Right kidney (tissue), 1 donor: ENCODE data around the gene SF3A1.
"Not testable (repeated sequence)": the region's sequence is repeated elsewhere in the genome, so short reads cannot be mapped to it uniquely, and the experiment has no call there.

ENCODE experiments used
- DNase-seq: peaks from one replicate; pipeline ENCODE4 v3.0.0-alpha.2; 2016

The SF3A1 gene

GRCh38 chr22:30357236-30357570 is 509 bp upstream of the SF3A1 start:
- no peak for DNase-seq

GRCh38 chr22:30354644-30355043 is 2.0 kb downstream of the SF3A1 start:
- DNase-seq: no peak

- DNase-seq: no peak
Observed at GRCh38 chr22:30351226-30351625, 5.5 kb downstream of the SF3A1 start.

GRCh38 chr22:30348809-30349208 is 7.9 kb downstream of the SF3A1 start:
- DNase-seq: no peak

- DNase-seq: no peak
Observed at GRCh38 chr22:30348404-30348803, 8.3 kb downstream of the SF3A1 start.

- no peak for DNase-seq
Observed at GRCh38 chr22:30347255-30347892, 9.3 kb downstream of the SF3A1 start.

GRCh38 chr22:30344447-30345200 is 12.1 kb downstream of the SF3A1 start:
- DNase-seq: no peak

GRCh38 chr22:30340911-30341685 is 15.6 kb downstream of the SF3A1 start:
- DNase-seq: no peak

GRCh38 chr22:30338802-30339201 is 17.9 kb downstream of the SF3A1 start:
- no peak for DNase-seq

GRCh38 chr22:30338341-30338740 is 18.4 kb downstream of the SF3A1 start:
- not testable (repeated sequence) for DNase-seq

- no peak for DNase-seq
Observed at GRCh38 chr22:30337461-30337778, 19.3 kb downstream of the SF3A1 start.

- no peak for DNase-seq
Observed at GRCh38 chr22:30336752-30337460, 19.8 kb downstream of the SF3A1 start.

GRCh38 chr22:30335236-30335635 is 21.5 kb downstream of the SF3A1 start:
- no peak for DNase-seq

- DNase-seq: no peak
Observed at GRCh38 chr22:30334646-30335045, 22.0 kb downstream of the SF3A1 start.

- DNase-seq: no peak
Observed at GRCh38 chr22:30333707-30334087, 23.0 kb downstream of the SF3A1 start.

- no peak for DNase-seq
Observed at GRCh38 chr22:30332994-30333706, 23.5 kb downstream of the SF3A1 start.

GRCh38 chr22:30332551-30332950 is 24.1 kb downstream of the SF3A1 start:
- DNase-seq: no peak

- DNase-seq: no peak
Observed at GRCh38 chr22:30328466-30329049, 28.1 kb downstream of the SF3A1 start.

- no peak for DNase-seq
Observed at GRCh38 chr22:30327864-30328345, 28.8 kb downstream of the SF3A1 start.

- DNase-seq: peak; percentile 89
Observed at GRCh38 chr22:30326706-30327362, 29.9 kb downstream of the SF3A1 start, which contains the start of gene TBC1D10A. TBC1D10A (minus strand) TSS chr22:30326941; CDS start chr22:30326881, 60 bp downstream.

- no peak for DNase-seq
Observed at GRCh38 chr22:30326255-30326705, 30.4 kb downstream of the SF3A1 start.
